ENCODE data around the gene COX19. TPM values are rescaled to one million over a fixed set of nuclear protein-coding genes. Genes with fewer than 3 reads are reported as not detected.

The COX19 gene
- total RNA-seq, 1 experiment from 2014 or later = 14.0 TPM

DNA sequence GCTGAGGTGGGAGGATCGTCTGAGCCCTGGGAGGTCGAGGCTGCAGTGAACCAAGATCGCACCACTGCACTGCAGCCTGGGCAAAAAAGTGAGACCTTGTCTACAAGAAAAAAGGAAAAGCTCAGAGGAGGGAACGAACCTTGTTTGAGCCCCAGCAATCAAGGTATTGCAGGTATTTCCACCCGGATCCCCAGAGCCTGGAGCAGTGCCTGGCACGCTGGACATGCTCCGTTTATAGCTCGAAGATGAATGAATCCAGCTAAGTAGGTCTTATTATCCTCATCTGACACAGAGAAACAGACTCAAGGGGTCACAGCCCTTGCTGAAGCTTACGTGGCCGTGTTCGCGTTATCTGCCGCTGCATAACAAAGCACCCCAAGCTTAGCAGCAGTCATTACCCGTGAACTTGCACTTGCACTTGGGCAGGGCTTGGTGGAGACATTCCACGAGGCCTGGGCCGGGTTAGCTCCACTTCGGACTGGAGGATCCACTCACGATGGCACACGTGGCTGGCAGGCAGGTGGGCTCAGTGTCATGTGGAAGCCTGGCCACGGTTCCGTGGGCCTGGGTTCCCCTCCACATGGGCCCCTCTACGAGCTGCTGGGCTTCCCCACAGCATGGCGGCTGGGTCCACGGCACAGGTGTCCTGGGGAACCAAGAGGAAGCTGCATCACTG is 3.2 kb upstream of the COX19 start:
- no peak for TF ChIP-seq ZFX (IDR thresholded peaks at IDR 0.05)
- H3K4me1 ChIP-seq (ENCODE audit: control insufficient read depth in 1 of 2, insufficient read depth in 2 of 2, low read length in 2 of 2) = peaks cover 0 to 5% of the 10 kb centered on the region in 2 experiments; a peak in 2 of 4 replicates
- DNase-seq (ENCODE audit: low read depth, low spot score) (no peak), ATAC-seq (no peak)
- peaks cover 18% of the 10 kb centered on the region for H3K79me2 ChIP-seq (ENCODE audit: insufficient read depth, low read length)
- BruUV-seq (replicated peaks) = no TSS peak
- H3K9ac ChIP-seq (ENCODE audit: low read length) = no peak overlapping the region
- CTCF ChIA-PET = interaction anchor here (1.4 kb wide), 1 partner anchor 15 kb away, joined by 3 read pairs; no protein-coding TSS in a partner anchor
- no peak overlapping the region for H2AFZ ChIP-seq (ENCODE audit: low read depth, low read length, poor library complexity, severe bottlenecking)
- H3K27ac ChIP-seq (ENCODE audit: low read depth, low read length) = no peak overlapping the region
- H4K20me1 ChIP-seq (ENCODE audit: insufficient read depth) = peaks cover 4% of the 10 kb centered on the region; the same call in 1 of the 2 replicates
- H3K4me3 ChIP-seq (replicated peaks in 1 of 2; ENCODE audit: low read depth in 1 of 2, low read length in 2 of 2) = no peak overlapping the region
- intact Hi-C loops (cut with micrococcal nuclease) = no loop called here
- no peaks in the 10 kb centered on the region; a peak in 1 of 4 replicates for H3K9me3 ChIP-seq (ENCODE audit: control insufficient read depth in 1 of 2, insufficient read depth in 1 of 2, low read depth in 1 of 2, low read length in 2 of 2)
- no peaks in the 10 kb centered on the region for H3K36me3 ChIP-seq (ENCODE audit: control insufficient read depth in 1 of 2, insufficient read depth in 2 of 2, low read length in 2 of 2)
- H3K27me3 ChIP-seq (ENCODE audit: insufficient read depth, low read length) = no peaks in the 10 kb centered on the region
- no peaks in the 10 kb centered on the region for H3K9me2 ChIP-seq (ENCODE audit: insufficient read depth)
- no peak overlapping the region for H3K4me2 ChIP-seq (ENCODE audit: low read length)
- RAD21 ChIA-PET (ENCODE audit: low non-redundant PET in 1 of 2, low total read pairs in 2 of 2, uncharacterized antibody in 2 of 2, unreplicated experiment in 2 of 2) = no interaction called here
- POLR2A ChIA-PET = no interaction called here

DNA sequence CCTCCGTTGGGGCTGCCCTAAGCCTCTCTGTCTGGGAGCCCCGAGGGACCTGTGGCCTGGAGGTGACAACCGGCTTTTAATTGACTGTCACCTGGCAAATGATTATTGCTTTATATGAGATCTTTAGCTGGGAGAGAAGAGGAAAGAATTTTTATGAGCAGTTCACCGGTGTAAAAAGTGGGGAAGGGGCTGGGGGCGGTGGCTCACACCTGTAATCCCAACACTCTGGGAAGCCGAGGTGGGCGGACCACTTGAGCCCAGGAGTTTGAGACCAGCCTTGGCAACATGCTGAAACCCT is 2.6 kb upstream of the COX19 start:
- Histone ChIP-seq H3K27me3 (ENCODE audit: insufficient read depth, low read length) (no peaks in the 10 kb centered on the region), H3K9me2 (ENCODE audit: insufficient read depth) (no peaks in the 10 kb centered on the region), H3K79me2 (ENCODE audit: insufficient read depth, low read length) (peaks cover 23% of the 10 kb centered on the region), H3K9ac (ENCODE audit: low read length) (no peak overlapping the region), H4K20me1 (ENCODE audit: insufficient read depth) (peaks cover 6% of the 10 kb centered on the region; the same call in 1 of the 2 replicates), H3K4me2 (ENCODE audit: low read length) (no peak overlapping the region), H2AFZ (ENCODE audit: low read depth, low read length, poor library complexity, severe bottlenecking) (no peak overlapping the region), H3K4me3 (replicated peaks in 1 of 2; ENCODE audit: low read depth in 1 of 2, low read length in 2 of 2) (no peak overlapping the region), H3K4me1 (ENCODE audit: control insufficient read depth in 1 of 2, insufficient read depth in 2 of 2, low read length in 2 of 2) (peaks cover 0 to 5% of the 10 kb centered on the region in 2 experiments; a peak in 2 of 4 replicates), H3K9me3 (ENCODE audit: control insufficient read depth in 1 of 2, insufficient read depth in 1 of 2, low read depth in 1 of 2, low read length in 2 of 2) (no peaks in the 10 kb centered on the region; a peak in 1 of 4 replicates), H3K36me3 (ENCODE audit: control insufficient read depth in 1 of 2, insufficient read depth in 2 of 2, low read length in 2 of 2) (peaks cover 2 to 4% of the 10 kb centered on the region in 2 experiments; a peak in 2 of 4 replicates), H3K27ac (ENCODE audit: low read depth, low read length) (no peak overlapping the region)
- ATAC-seq (no peak), DNase-seq (ENCODE audit: low read depth, low spot score) (no peak)
- ChIA-PET RAD21 (ENCODE audit: low non-redundant PET in 1 of 2, low total read pairs in 2 of 2, uncharacterized antibody in 2 of 2, unreplicated experiment in 2 of 2) (no interaction called here), CTCF (interaction anchor here (1.4 kb wide), 1 partner anchor 15 kb away, joined by 3 read pairs; no protein-coding TSS in a partner anchor), POLR2A (no interaction called here)
- intact Hi-C loops (cut with micrococcal nuclease) = no loop called here
- TF ChIP-seq EZH2 (IDR thresholded peaks at IDR 0.05) (no peak), ZNF274 (IDR thresholded peaks at IDR 0.05; ENCODE audit: low read depth, low read length) (no peak), EGR1 (IDR thresholded peaks at IDR 0.05; ENCODE audit: low read depth) (no peak), POLR2A (IDR thresholded peaks at IDR 0.05; ENCODE audit: borderline replicate concordance, extremely low read depth, insufficient read depth, insufficient read length) (no peak)
- TF ChIP-seq, protein P1, sequence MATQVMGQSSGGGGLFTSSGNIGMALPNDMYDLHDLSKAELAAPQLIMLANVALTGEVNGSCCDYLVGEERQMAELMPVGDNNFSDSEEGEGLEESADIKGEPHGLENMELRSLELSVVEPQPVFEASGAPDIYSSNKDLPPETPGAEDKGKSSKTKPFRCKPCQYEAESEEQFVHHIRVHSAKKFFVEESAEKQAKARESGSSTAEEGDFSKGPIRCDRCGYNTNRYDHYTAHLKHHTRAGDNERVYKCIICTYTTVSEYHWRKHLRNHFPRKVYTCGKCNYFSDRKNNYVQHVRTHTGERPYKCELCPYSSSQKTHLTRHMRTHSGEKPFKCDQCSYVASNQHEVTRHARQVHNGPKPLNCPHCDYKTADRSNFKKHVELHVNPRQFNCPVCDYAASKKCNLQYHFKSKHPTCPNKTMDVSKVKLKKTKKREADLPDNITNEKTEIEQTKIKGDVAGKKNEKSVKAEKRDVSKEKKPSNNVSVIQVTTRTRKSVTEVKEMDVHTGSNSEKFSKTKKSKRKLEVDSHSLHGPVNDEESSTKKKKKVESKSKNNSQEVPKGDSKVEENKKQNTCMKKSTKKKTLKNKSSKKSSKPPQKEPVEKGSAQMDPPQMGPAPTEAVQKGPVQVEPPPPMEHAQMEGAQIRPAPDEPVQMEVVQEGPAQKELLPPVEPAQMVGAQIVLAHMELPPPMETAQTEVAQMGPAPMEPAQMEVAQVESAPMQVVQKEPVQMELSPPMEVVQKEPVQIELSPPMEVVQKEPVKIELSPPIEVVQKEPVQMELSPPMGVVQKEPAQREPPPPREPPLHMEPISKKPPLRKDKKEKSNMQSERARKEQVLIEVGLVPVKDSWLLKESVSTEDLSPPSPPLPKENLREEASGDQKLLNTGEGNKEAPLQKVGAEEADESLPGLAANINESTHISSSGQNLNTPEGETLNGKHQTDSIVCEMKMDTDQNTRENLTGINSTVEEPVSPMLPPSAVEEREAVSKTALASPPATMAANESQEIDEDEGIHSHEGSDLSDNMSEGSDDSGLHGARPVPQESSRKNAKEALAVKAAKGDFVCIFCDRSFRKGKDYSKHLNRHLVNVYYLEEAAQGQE (IDR thresholded peaks at IDR 0.05; ENCODE audit: low read depth) = no peak
- BruUV-seq (replicated peaks) = no TSS peak

Measured in HCT116 (cell line).